ENCODE results near the gene EYA3.

GRCh38 chr1:28045777-28046176 lies 42.6 kb downstream of the EYA3 start:
- no peak for TF ChIP-seq POLR2A (IDR thresholded peaks at IDR 0.05)
- no peak for TF ChIP-seq CTCF (IDR thresholded peaks at IDR 0.05)

Measured in esophagus squamous epithelium (tissue), 4 donors.